WERI-Rb-1 (cell line): ENCODE measurements around the gene RAD51B.

ENCODE experiments used
- DNase-seq: peaks from one replicate; pipeline ENCODE4 v3.0.0-alpha.2; 2020
- H3K27ac ChIP-seq: fragments of 250-450 bp; sonication (Bioruptor Pico); 2 replicates; pipeline ENCODE4 v1.5.1; 2020; ENCODE audit warnings: mild to moderate bottlenecking, moderate library complexity
- H3K27me3 ChIP-seq: fragments of 250-450 bp; sonication (Bioruptor Pico); 2 replicates; pipeline ENCODE4 v1.5.1; 2021; ENCODE audit warnings: mild to moderate bottlenecking, low read depth, moderate library complexity; ENCODE audit not compliant: insufficient read depth, severe bottlenecking
- H3K36me3 ChIP-seq: fragments of 250-450 bp; sonication (Bioruptor Pico); 2 replicates; pipeline ENCODE4 v1.5.1; 2020; ENCODE audit warnings: mild to moderate bottlenecking, moderate library complexity
- H3K4me3 ChIP-seq: 2 replicates; pipeline ENCODE4 v1.5.1; 2011; ENCODE audit warnings: low read depth, mild to moderate bottlenecking, control low read depth, low read length
- H3K9me3 ChIP-seq: fragments of 250-450 bp; sonication (Bioruptor Pico); 2 replicates; pipeline ENCODE4 v1.5.1; 2021; ENCODE audit warnings: mild to moderate bottlenecking, moderate library complexity; ENCODE audit not compliant: severe bottlenecking
- CTCF ChIP-seq: IDR thresholded peaks from 2 replicates; pipeline ENCODE4 v1.5.1; 2011; ENCODE audit warnings: low read depth, mild to moderate bottlenecking, control low read depth, inconsistent platforms, low read length

RAD51B gene

GRCh38 chr14:68563251-68564131 lies 743.9 kb downstream of the RAD51B start:
- Histone ChIP-seq H3K36me3 (no peaks in the 10 kb centered on the region), H3K27ac (no peak overlapping the region), H3K27me3 (no peaks in the 10 kb centered on the region), H3K9me3 (peaks cover 1% of the 10 kb centered on the region), H3K4me3 (no peak overlapping the region)
- DNase-seq, result no peak
- no peak for TF ChIP-seq CTCF

- H3K27ac ChIP-seq, result no peak overlapping the region
- DNase-seq, result no peak
These were observed 744.7 kb downstream of the RAD51B start for GRCh38 chr14:68564191-68564825.

GRCh38 chr14:68564826-68565759 lies 745.5 kb downstream of the RAD51B start:
- DNase-seq, result no peak
- H3K27ac ChIP-seq, result no peak overlapping the region
- H3K4me3 ChIP-seq, result no peak overlapping the region
- H3K27me3 ChIP-seq, result no peaks in the 10 kb centered on the region
- TF ChIP-seq CTCF, result no peak
- no peaks in the 10 kb centered on the region for H3K9me3 ChIP-seq
- no peaks in the 10 kb centered on the region for H3K36me3 ChIP-seq

More at GRCh38 chr14:68564191-68564825, 744.7 kb downstream of the RAD51B start:
- Histone ChIP-seq H3K27me3 (no peaks in the 10 kb centered on the region), H3K9me3 (no peaks in the 10 kb centered on the region), H3K36me3 (no peaks in the 10 kb centered on the region), H3K4me3 (no peak overlapping the region)
- TF ChIP-seq CTCF, result no peak

- no peak for DNase-seq
- Histone ChIP-seq H3K36me3 (no peaks in the 10 kb centered on the region), H3K27ac (no peak overlapping the region), H3K9me3 (no peaks in the 10 kb centered on the region), H3K27me3 (no peaks in the 10 kb centered on the region), H3K4me3 (no peak overlapping the region)
- TF ChIP-seq CTCF, result no peak
These were observed 746.5 kb downstream of the RAD51B start for GRCh38 chr14:68566075-68566474.

- no peaks in the 10 kb centered on the region for H3K36me3 ChIP-seq
- H3K27ac ChIP-seq, result no peak overlapping the region
- no peak for TF ChIP-seq CTCF
- H3K9me3 ChIP-seq, result no peaks in the 10 kb centered on the region
- no peak overlapping the region for H3K4me3 ChIP-seq
- H3K27me3 ChIP-seq, result no peaks in the 10 kb centered on the region
- DNase-seq, result no peak
These were observed 749.6 kb downstream of the RAD51B start for GRCh38 chr14:68568907-68569897.
